EH (cell line): ENCODE data around the gene DARS1.
"Not testable (repeated sequence)": the region's sequence is repeated elsewhere in the genome, so short reads cannot be mapped to it uniquely, and the experiment has no call there.

Experiments used
- DNase-seq: peaks from one replicate; pipeline ENCODE4 v3.0.0-alpha.2; 2015; ENCODE audit warnings: low read depth

The DARS1 gene

DNA sequence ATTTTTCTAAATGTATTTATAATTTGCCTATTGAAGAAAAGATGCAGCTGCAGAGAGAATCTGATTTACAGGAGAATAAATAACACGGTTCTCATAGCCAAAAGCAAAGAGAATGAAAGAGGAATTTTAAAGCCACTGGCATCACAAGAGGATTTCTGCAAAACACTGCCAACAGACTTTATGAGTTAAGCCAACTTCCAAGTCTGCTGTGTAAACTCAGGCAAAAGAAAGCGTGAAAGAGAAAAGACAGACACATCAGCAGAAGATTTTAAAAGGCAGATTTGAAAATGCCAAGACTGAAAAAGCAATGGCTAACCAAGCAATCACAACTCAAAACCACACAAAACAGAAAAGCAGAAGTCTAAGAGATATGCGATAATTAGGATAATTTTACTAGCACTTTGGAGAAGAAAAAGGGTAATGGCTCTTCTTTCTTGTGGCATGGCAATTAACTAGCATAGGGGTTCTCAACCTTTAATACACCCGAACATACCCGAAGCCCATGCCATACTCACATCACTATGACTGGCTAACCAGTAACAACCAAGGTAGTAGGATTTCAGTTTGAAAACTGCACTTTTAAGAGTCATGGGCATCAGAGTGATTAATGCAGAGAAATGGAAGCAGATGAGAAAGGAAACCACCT, 4.9 kb downstream of the DARS1 start:
- DNase-seq, result no peak

DNA sequence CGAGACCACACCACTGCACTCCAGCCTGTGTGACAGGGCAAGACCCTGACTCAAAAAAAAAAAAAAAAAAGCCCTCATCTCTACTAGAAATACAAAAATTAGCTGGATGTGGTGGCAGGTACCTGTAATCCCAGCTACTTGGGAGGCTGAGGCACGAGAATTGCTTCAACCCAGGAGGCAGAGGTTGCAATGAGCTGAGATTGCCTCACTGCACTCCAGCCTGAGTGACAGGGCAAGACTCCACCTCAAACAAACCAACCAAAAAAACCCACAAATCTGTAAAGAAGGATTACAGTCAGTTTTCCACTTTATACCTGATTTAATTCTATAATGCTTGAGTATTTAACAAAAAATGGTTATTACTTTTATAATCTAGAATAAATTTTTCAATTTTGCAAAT, 9.7 kb downstream of the DARS1 start:
- no peak for DNase-seq

DNA sequence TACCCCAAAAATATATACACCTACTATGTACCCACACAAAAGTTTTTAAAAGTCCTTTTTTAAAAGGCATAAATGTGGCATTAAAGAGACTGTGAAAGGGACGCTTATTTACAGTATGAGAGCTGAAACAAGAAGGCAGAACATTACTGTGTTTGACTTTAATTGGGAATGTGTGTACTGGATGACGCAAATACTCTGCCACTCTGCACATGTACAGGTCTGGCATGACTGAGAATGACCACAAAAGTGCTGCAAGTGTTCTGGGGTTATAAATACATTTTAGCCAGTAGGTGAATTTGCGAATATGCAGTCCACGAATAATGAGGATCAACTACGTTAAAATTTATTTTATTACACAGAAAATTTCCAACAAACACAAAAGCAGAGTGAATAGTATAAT, 11.4 kb downstream of the DARS1 start:
- DNase-seq, result no peak

DNA sequence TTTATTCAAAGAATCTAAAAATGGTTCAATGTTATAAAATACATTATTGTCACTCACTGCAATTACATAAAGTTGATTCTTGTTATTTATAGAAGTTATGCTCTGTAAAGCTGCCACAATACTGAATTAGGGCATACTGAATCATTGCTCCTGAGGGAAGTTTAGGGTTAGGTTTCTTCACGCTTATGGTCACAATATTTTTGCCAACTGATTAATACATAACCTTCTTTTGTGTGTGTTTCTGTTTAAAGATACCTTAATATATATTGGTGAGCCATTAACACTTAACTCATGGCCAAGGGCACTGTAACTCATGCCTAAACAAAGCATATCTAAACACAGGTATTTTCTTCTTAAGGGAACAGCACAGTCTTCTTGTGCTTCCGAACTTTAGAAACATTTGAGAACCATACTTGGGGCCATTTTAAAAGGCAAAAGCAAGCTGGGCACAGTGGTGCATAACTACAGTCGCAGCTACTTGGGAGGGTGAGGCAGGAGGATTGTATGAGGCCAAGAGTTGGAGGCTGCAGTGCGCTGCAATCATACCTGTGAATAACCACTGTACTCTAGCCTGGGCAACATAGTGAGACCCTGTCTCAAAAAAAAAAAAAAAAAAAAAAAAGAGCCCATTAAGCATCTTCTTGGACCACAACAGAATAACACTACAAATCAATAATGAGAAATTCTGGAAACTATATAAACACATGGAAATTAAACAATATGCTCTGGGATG, 15.6 kb downstream of the DARS1 start:
- DNase-seq, result no peak

DNA sequence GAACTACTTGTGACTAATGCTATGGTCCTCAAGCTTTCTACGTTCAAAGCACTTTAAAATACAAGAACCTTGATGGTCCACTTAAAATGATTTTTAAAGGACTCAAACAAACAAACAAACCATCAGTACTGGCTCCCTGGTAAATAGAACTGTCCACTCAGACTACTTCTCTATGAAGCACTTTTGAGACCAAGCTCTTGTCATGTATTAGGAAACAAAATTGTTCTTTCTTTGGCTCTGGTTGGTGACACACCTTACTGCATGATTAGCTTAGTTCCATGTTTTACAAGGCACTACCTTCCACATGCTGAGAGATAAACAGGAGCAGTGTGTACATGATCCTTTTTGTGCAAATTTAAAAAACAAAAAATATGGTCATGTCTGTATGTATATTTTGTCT, 19.7 kb downstream of the DARS1 start:
- no peak for DNase-seq

DNA sequence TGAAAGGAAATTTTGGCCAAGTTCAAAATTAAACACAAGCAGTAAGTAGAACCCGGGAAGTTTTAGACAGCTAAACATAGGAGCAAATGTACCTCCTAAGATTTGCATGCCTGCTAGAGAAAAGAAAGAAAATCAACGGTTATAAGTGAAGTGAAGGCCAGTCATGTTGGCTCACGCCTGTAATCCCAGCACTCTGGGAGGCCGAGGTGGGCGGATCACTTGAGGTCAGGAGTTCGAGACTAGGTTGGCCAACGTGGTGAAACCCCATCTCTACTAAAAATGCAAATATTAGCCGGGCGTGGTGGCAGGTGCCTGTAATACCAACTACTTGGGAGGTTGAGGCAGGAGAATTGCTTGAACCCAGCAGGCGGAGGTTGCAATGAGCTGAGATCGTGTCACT, 21.0 kb downstream of the DARS1 start:
- not testable (repeated sequence) for DNase-seq

DNA sequence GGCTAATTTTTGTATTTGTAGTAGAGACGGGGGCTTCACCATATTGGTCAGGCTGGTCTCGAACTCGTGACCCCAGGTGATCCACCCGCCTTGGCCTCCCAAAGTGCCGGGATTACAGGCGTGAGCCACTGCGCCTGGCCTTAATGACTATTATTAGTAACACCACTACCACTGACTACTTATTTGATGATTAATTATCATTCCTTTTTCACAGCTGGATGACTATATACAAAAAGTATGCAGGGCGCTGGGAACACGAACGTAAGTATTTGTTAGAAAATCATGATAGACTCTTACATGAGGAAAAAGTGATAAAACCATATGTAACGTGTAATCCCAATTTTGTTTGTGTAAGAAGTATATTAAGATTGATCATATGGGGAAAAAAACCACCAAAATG, 21.6 kb downstream of the DARS1 start:
- DNase-seq, result peak; percentile 62

DNA sequence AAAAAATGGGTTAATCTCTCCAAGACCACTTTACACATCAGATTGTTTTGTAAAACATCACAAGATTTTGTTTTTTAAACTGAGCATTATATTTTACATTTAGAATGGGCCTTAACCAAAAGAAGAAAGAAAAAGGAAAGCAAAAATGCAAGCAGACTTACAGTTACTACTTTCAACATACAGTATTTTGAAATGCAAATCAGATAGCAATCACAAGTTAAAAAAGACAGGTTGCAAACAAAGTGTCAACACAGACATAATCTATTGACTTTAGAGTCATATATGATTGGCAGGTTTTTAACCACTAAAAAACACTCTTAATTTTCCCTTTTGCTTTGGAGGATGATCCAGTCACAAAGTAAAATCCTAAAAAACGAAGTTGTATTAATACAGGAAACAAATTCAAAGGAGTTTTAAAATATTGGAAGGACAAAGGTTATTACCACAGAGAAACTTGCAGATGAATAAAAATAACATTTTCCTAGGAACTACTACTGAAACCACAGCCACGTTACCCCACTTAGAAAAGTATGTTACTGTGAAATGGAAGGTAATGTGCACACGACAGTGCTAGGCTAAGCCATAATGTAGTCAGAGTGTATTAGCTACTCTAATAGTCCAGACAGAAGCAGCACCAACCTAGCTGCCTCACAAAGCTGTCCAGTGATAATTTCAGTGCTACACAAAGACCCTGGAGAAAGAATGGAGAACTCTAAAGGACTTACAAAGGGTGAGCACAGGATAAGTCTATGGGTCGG, 22.9 kb downstream of the DARS1 start:
- no peak for DNase-seq

DNA sequence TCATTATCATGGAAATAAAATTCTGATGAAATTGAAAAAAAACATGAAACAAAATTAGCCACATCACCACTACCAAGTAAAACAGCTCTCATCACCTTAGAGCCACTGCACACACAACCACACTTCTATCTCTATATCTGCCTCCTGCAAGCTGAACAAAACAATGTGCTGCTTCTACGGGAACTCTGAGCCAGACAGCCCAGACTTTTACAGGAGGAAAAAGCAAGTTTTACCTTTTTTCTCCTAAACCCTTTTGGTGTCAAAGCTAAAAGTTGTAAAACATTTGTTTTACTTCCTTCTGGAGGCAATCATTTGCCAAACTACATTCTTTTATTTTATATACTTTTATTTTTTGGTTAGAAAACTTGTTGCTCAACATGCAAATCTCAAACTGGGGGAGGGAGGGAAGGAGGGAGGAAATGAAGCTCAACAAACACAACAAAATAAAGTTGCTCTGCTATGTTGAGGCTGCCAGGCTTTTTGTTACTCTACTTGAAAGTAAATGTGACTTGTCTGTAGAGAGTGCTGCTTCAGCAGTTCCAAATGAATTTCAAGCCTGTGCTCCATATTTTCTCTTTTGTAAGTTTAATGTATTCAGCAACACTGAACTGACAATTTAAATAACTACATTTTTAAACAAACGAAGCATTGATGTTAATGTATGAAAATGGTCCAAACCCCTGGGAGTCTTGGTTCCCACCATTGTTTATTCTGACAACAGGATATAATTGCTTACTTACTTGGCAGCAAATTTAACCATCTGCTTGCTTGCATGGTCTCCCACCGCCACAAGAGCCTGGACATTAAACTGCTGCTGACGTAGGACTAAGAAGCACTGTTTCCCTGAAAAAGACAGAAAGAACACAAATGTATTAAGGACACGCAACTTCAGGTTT, 24.5 kb downstream of the DARS1 start:
- DNase-seq, result no peak

DNA sequence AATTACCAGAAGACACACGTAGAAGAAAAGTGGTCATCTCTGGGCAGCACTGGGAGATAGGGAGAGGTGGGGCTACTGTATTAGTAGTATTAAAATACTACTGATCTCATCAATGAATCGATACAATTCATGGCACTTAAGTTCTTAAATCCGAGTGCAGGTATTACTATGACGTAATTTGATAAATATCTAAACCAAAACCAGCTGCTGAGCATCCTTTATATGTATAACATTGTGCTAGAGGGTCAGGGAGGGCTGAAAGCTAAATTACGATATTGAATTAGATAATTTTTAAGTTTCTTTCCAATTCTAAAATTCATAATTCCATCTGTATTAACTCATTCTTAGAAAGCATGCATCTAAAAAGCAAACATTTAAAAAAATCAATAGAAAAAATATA, 25.3 kb downstream of the DARS1 start:
- DNase-seq, result no peak

DNA sequence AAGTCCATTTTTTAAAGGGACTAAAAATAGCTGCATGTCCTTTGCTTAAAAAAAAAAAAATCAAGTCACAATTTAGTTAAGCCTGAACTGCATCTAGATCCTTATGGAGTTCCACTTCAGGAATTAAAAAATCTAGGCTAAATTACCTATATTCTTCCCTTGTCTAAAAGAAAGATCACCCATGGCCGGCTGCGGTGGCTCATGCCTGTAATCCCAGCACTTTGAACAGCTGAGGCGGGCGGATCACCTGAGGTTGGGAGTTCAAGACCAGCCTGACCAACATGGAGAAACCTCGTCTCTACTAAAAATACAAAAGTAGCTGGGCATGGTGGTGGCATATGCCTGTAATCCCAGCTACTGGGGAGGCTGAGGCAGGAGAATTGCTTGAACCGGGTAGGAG, 26.5 kb downstream of the DARS1 start:
- not testable (repeated sequence) for DNase-seq

DNA sequence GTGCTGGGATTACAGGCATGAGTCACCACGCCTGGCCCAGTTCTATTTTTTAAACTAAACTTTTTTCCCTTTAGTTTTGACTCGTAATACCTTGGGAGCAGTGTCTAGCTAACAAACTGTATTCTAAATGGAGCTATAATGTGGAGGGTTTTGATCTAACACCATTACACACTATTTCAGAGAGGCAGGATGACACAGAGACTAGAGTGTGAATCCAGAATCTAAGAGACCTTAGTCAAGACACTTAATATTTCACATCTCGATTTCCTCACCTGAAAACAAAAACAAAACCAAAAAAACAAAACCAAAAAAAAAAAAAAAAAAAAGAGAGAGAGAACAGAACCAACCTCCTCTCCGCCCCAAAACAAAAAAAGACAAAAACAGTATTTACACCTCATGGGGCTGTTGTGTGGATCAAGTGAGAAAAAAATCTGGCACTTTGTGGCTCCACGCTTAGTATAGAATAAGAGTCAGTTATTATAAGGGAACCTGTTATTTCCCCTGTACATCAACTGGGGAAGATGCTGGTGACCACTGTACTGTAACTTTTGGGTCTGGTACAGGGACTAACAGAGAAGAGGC, 31.3 kb downstream of the DARS1 start:
- no peak for DNase-seq

DNA sequence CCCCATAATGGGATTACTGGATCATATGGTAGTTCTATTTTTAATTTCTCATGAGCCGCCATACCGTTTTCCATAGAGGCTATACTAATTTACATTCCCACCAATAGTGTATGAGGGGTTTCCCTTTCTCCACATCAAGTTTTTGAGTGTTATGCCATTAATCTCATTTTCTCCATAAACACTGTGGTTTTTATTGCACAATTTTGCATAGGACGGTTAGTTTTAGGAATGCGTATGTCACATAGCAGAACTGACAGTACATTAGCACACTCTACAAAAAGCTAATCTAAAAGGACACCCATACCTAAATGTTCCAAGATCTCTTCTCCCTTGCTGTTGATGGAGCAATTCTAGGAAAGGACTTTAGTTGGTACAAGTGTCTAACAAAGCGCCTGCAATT, 32.5 kb downstream of the DARS1 start:
- peak; percentile 15 for DNase-seq

DNA sequence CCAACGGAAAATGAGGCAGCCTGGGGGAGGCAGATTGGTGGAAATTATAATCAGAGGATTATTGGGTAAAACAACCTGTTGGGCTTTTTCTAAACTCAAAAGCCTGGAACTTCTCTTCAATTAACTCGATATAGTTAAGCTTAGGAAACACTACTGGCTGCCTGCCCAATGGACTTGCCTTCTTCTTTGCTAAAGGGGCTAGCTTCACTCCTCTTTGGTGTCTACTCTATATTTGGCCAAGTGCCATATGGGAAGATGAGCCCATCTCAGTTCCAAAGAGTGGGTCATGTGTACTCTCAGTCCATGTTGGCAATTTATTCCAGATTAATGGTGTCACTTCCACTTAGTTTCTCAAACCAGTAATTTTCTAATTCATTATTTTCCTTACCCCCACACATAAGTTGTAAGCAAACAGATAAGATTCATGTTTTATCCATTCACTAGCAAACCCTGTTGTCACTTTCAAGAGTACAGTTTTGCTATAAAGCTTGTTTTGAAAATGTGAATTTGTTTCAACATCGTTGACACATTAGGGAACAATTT, 34.3 kb downstream of the DARS1 start:
- DNase-seq, result no peak

DNA sequence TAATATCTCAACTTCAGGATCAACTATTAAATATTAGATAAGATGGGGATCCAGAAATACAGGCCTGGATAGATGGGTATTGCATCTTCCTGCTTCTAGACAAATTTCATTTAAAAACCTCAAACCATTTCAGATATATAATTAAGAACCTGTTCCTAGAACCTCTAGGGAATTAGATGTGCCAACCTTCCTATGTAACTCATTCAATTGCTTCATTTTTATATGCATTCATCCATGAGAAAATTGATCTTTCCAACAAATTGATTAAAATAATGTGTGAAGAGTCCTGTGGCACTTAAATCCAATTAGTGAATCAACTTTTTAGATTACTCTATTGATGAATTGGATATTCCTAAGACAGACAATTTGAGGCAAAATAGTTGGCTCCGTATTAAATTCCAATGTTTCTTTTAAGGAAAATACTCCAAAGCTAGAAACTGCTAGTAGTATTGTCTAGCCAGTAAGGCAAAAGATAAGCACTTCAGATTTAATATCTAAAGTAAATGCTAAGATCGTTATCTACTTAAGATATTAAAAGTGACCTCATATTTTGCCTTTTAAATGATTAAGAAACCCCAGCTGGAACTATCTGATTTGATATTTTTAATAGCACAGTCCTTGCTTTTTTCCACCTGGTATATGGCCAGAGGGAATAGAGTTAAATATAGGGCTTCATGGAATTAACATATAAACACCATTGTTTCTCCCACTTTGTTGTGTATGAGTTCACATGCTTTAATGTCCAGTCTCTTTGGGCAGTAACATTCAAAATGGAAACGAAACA, 35.8 kb downstream of the DARS1 start:
- DNase-seq, result no peak

DNA sequence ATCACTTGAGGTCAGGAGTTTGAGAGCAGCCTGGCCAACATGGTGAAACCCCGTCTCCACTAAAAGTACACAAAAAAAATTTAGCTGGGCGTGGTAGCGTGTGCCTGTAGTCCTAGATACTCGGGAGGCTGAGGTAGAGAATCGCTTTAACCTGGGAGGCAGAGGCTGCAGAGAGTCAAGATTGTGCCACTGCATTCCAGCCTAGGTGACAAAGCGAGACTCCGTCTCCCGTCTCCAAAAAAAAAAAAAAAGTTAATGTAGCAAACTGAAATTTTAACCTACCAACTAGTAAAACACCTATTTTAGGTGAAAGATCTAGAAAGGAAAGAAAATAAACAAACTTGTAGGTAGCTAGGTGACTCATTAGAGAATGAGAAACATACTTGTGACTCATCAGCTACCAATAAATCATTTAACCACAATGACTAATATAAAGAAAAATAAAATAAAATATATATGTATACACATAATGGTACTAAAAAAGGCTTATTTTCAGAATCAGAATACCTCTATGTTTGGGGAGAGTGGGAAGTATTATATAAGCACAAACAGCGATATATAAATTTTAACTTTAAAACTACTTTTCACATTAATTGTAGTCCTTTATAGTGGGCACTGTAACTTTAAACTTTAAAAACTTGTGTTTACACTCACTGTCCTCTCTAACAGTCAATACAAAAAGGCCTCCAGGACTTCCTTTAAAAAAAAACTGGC, 36.6 kb downstream of the DARS1 start:
- DNase-seq, result peak; percentile 67

DNA sequence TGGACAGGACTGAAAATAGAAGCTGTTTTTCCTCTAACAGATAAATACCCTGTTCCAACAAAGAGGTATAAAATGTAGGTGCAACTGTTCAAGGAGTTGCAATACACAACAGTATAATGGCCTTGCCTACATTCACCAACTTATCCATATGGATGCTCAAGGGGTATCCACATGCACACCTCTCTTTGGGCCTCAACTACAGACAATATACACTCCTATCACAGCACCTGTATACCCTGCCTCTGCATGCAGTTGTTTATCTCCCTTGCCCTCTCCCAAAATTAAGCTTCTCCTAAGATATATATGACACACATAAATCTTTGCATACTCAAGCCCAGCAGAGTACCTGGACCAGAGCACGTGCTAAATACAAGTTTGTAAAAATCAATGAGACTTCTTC, 37.3 kb downstream of the DARS1 start:
- no peak for DNase-seq

DNA sequence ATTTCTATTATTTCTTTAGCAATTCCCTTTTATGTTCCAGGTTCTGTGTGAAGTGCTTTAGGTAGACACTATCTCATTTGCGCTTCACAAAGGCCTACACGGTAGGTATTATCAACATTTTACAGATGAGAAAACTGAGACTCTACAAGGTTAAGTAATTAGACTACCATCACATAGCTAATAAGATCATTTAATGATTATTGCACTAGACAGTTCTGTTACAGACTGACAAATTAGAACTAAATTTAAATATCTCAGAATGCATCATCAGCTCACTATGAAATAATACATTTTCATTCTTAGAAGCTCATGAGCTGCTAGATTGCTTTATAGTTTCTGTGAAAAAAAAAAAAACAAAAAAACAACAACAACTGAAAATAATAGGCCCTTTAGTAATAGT, 37.9 kb downstream of the DARS1 start:
- no peak for DNase-seq

DNA sequence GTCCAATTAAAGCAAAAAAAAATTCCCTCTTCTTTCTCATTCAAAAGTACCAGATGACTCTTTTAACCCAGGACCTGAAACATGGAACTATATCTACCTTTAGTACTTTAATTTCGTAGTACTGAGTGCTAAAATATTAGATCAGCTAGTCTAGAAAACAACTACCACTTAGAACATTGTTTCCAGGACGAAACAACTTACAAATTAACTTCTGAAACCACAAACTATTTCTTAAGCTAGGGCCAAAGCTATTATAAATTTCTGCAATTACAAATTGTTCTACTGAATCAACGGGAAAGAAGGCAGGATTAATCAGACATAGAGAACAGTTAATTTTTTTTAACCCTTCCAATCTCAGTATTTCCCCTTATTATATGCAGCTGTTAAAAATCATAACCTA, 39.9 kb downstream of the DARS1 start:
- peak; percentile 8 for DNase-seq

DNA sequence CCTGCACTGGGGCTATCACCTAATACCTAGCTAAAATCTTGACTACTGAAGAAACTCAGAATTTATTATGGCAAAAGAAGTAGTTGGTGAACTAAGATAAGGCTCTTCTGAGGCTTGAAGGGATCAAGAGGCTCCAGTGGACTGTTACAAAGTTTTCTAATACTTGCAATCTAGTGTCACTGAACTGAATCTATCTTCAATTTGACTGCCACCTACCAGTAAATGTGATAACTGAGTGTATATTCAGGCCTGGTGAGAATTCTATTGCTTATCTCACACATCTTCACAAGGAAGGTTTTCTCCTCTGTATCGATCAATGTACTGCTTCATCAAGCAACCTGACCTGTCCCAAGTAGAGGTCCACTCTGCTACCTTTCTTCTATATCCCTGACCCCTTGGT, 40.8 kb downstream of the DARS1 start:
- no peak for DNase-seq
